C4-2B (cell line): ENCODE data around the gene LRRC32.

Experiments used
- CTCF ChIP-seq: fragments of 450-650 bp; conservative IDR thresholded peaks from 2 replicates; pipeline ENCODE4 v1.5.1; 2017; ENCODE audit warnings: mild to moderate bottlenecking
- ZFX ChIP-seq: fragments of 450-650 bp; IDR thresholded peaks from 2 replicates; pipeline ENCODE4 v1.6.1; 2017

GRCh38 chr11:76656050-76656531, 14.5 kb downstream of the LRRC32 start:
- TF ChIP-seq CTCF: no peak
- no peak for TF ChIP-seq ZFX
